K562 (cell line): ENCODE measurements around the gene PIK3CA. TPM values are rescaled to one million over a fixed set of nuclear protein-coding genes. Genes with fewer than 3 reads are reported as not detected.

Experiments
- ATAC-seq: fragments of 200-7000 bp; cut with Tn5 transposase; 3 replicates; pipeline ENCODE4 v1.9.1; 2020; ENCODE audit warnings: moderate library complexity
- BruUV-seq: library from RNA; stranded (reverse); fragments of 400-500 nt; replicated peaks from 2 replicates; lab custom pipeline; 2021; lab: Mats Ljungman, UMichigan
- CTCF ChIA-PET: fragments of 300-600 bp; formaldehyde crosslinking; extraction: SDS; loops from one replicate; lab custom pipeline; 2021; ENCODE audit warnings: low intra/inter-chr PET ratio; lab: Yijun Ruan, JAX
- POLR2A ChIA-PET: fragments of 300-600, 350-650 bp; sonication (Branson Sonifier 250); formaldehyde crosslinking; extraction: SDS; loops from one replicate; lab custom pipeline; 2021; ENCODE audit warnings: antibody characterized with exemption, inconsistent platforms; lab: Yijun Ruan, JAX
- DNase-seq, 4 experiments: peaks; one replicate each; pipeline versions ENCODE4 v3.0.0 to v3.0.0-alpha.2; 2011 to 2018; ENCODE audit warnings: low spot score in 3 of 4, mixed read lengths in 3 of 4; ENCODE audit errors: extremely low read depth in 1 of 4
- FAIRE-seq: peaks from 2 replicates; lab custom pipeline; 2011; peaks lifted over from hg19 to GRCh38; lab: Jason Lieb, UNC
- H2AFZ ChIP-seq: 2 replicates; pipeline ENCODE4 v1.6.0; 2011; ENCODE audit warnings: low read depth, low read length, control low read depth, inconsistent platforms
- H3K27ac ChIP-seq: fragments of 200-600 bp; 3 replicates; pipeline ENCODE4 v1.8.0; 2011; ENCODE audit warnings: low read depth, mild to moderate bottlenecking, control low read depth, inconsistent platforms, low read length, moderate library complexity, mixed read lengths; ENCODE audit errors: extremely low read depth
- H3K27me3 ChIP-seq, 2 experiments: fragments of 300-600 bp in 1 of 2; 2 replicates in 1 of 2; 3 replicates in 1 of 2; pipeline versions ENCODE4 v1.6.0 to v1.8.0; 2011; ENCODE audit warnings: inconsistent platforms in 2 of 2, low read length in 2 of 2, mild to moderate bottlenecking in 1 of 2, mixed read lengths in 1 of 2, moderate library complexity in 1 of 2; ENCODE audit not compliant: control insufficient read depth in 2 of 2, insufficient read depth in 2 of 2
- H3K36me3 ChIP-seq: fragments of 300-600 bp; 3 replicates; pipeline ENCODE4 v1.8.0; 2011; ENCODE audit warnings: mild to moderate bottlenecking, low read length, inconsistent platforms; ENCODE audit not compliant: control insufficient read depth, insufficient read depth
- H3K4me1 ChIP-seq, 2 experiments: fragments of 200-600 bp in 1 of 2; replicated peaks in 1 of 2; 2 replicates in 1 of 2; 3 replicates in 1 of 2; pipeline versions ENCODE4 v1.5.1 to v1.8.0; 2011; ENCODE audit warnings: inconsistent platforms in 2 of 2, low read length in 2 of 2, mild to moderate bottlenecking in 1 of 2, mixed read lengths in 1 of 2, moderate library complexity in 1 of 2; ENCODE audit not compliant: control insufficient read depth in 2 of 2, insufficient read depth in 2 of 2
- H3K4me2 ChIP-seq: 2 replicates; pipeline ENCODE4 v1.6.1; 2011; ENCODE audit warnings: low read length, control low read depth, inconsistent platforms, mixed read lengths; ENCODE audit not compliant: insufficient read depth
- H3K4me3 ChIP-seq: fragments of 200-600 bp; sonication (generic), shearing (Covaris generic); 2 replicates; pipeline ENCODE4 v1.5.1; 2016; ENCODE audit warnings: control low read depth, inconsistent platforms
- H3K79me2 ChIP-seq: fragments of 200-600 bp; 3 replicates; pipeline ENCODE4 v1.8.0; 2011; ENCODE audit warnings: low read length, inconsistent platforms; ENCODE audit not compliant: control insufficient read depth, insufficient read depth
- H3K9ac ChIP-seq, 2 experiments: 2 replicates each; pipeline versions ENCODE4 v1.6.0 to v1.6.1; 2011; ENCODE audit warnings: low read depth in 2 of 2, low read length in 2 of 2, control low read depth in 1 of 2, inconsistent platforms in 1 of 2, mild to moderate bottlenecking in 1 of 2, mixed read lengths in 1 of 2; ENCODE audit not compliant: insufficient read depth in 1 of 2
- H3K9me1 ChIP-seq: one replicate; pipeline ENCODE4 v1.6.0; 2011; ENCODE audit warnings: inconsistent platforms, mild to moderate bottlenecking, low read length, moderate library complexity; ENCODE audit not compliant: control insufficient read depth, insufficient read depth
- H3K9me3 ChIP-seq: replicated peaks from 2 replicates; pipeline ENCODE4 v1.5.1; 2011; ENCODE audit warnings: low read depth, low read length, inconsistent platforms; ENCODE audit not compliant: control insufficient read depth, insufficient read depth
- H4K20me1 ChIP-seq: replicated peaks from 2 replicates; pipeline ENCODE4 v1.6.1; 2011; ENCODE audit warnings: low read length, inconsistent platforms, mixed read lengths; ENCODE audit not compliant: control insufficient read depth, insufficient read depth
- ARID1B ChIP-seq: fragments of 450-650 bp; IDR thresholded peaks from 2 replicates; pipeline ENCODE4 v1.6.1; 2016; ENCODE audit warnings: antibody characterized with exemption, mild to moderate bottlenecking, inconsistent platforms
- ARID3A ChIP-seq: IDR thresholded peaks from 2 replicates; pipeline ENCODE4 v1.6.1; 2012; ENCODE audit warnings: low read depth, low read length, improper control_type of control experiment, borderline replicate concordance
- ATF3 ChIP-seq, 2 experiments: fragments of 450-650 bp in 1 of 2; sonication (generic) in 1 of 2; formaldehyde crosslinking in 1 of 2; IDR thresholded peaks in 1 of 2; conservative IDR thresholded peaks in 1 of 2; 2 replicates each; pipeline versions ENCODE4 v1.6.1 to v1.8.1; 2016 to 2023; ENCODE audit warnings: mild to moderate bottlenecking in 2 of 2, moderate library complexity in 2 of 2, inconsistent platforms in 1 of 2, missing genetic modification reagents in 1 of 2
- CBFA2T2 ChIP-seq: fragments of 450-650 bp; conservative IDR thresholded peaks from 2 replicates; pipeline ENCODE4 v1.6.1; 2017; ENCODE audit warnings: mild to moderate bottlenecking
- CBFA2T3 ChIP-seq: fragments of 450-650 bp; IDR thresholded peaks from 2 replicates; pipeline ENCODE4 v1.6.1; 2017
- CC2D1A ChIP-seq: fragments of 450-650 bp; IDR thresholded peaks from 2 replicates; pipeline ENCODE4 v1.6.1; 2017; ENCODE audit warnings: mild to moderate bottlenecking
- CHAMP1 ChIP-seq: fragments of 450-650 bp; IDR thresholded peaks from 2 replicates; pipeline ENCODE4 v1.6.1; 2016; ENCODE audit warnings: mild to moderate bottlenecking
- HMBOX1 ChIP-seq: sonication (generic); IDR thresholded peaks from 2 replicates; pipeline ENCODE4 v1.6.1; 2016
- KDM1A ChIP-seq, 2 experiments: fragments of 450-650 bp; IDR thresholded peaks; 2 replicates each; pipeline ENCODE4 v1.6.1; 2016; ENCODE audit warnings: mild to moderate bottlenecking in 2 of 2
- MYBL2 ChIP-seq, 2 experiments: fragments of 450-650 bp in 1 of 2; sonication (generic) in 1 of 2; formaldehyde crosslinking in 1 of 2; IDR thresholded peaks; 2 replicates each; pipeline versions ENCODE4 v1.6.1 to v1.8.1; 2017 to 2022; ENCODE audit warnings: borderline replicate concordance in 1 of 2, inconsistent platforms in 1 of 2, low read depth in 1 of 2, mild to moderate bottlenecking in 1 of 2, missing genetic modification reagents in 1 of 2, moderate library complexity in 1 of 2
- NCOA6 ChIP-seq: fragments of 450-650 bp; IDR thresholded peaks from 2 replicates; pipeline ENCODE4 v1.6.1; 2017; ENCODE audit warnings: mild to moderate bottlenecking
- SMARCE1 ChIP-seq: fragments of 450-650 bp; IDR thresholded peaks from 2 replicates; pipeline ENCODE4 v1.7.1; 2016; ENCODE audit warnings: mild to moderate bottlenecking
- SRF ChIP-seq, 2 experiments: fragments of 250-450, 450-650 bp in 1 of 2; sonication (Bioruptor Pico) in 1 of 2; sonication (generic) in 1 of 2; formaldehyde crosslinking; IDR thresholded peaks; 2 replicates each; pipeline versions ENCODE4 v1.5.0 to v1.5.1; 2020 to 2022; ENCODE audit warnings: mild to moderate bottlenecking in 1 of 2, missing genetic modification reagents in 1 of 2
- TAL1 ChIP-seq: fragments of 450-650 bp; IDR thresholded peaks from 2 replicates; pipeline ENCODE4 v1.6.1; 2016; ENCODE audit warnings: mild to moderate bottlenecking
- ZNF217 ChIP-seq: sonication (generic); formaldehyde crosslinking; IDR thresholded peaks from 2 replicates; pipeline ENCODE4 v1.8.0; 2022; ENCODE audit warnings: mild to moderate bottlenecking, missing genetic modification reagents
- WGBS: fragments of 100-300 bp; shearing (Covaris generic); methylation state at CpG from one replicate; pipeline ENCODE4 v1.1.6; 2016; ENCODE audit warnings: low coverage, mixed read lengths; ENCODE audit not compliant: insufficient coverage; ENCODE audit errors: missing lambda C conversion rate; 5-methylcytosine and 5-hydroxymethylcytosine counted together
- in situ Hi-C: fragments of 300-500 bp; cut with MboI; formaldehyde crosslinking; loops from 4 replicates; pipeline ENCODE4 v1.15.0; 2018; ENCODE audit warnings: inconsistent platforms, mixed read lengths
- intact Hi-C: fragments of 100-400 bp; cut with micrococcal nuclease; formaldehyde crosslinking; loops from 2 replicates; pipeline ENCODE4 v1.14.2; 2022
- polyA plus RNA-seq, 8 experiments: library from polyadenylated mRNA; depleted of rRNA in 4 of 8; stranded (reverse) in 5 of 8; unstranded in 3 of 8; fragments of >200 nt; fragmentation: Nextera tagmentation in 2 of 8; fragmentation: Illumina TruSeq in 1 of 8; extraction: Ambion mirVana in 2 of 8; extraction: Trizol in 1 of 8; gene quantifications; 2 replicates each; pipeline versions ENCODE4 v1.2.1 to v1.2.3, GENCODE V29; 2011 to 2014; ENCODE audit warnings: inconsistent platforms in 1 of 8, missing spikeins in 1 of 8
- total RNA-seq, 7 experiments: library from RNA; depleted of rRNA in 6 of 7; stranded (reverse); fragments of >200 nt in 6 of 7; fragmentation: Illumina TruSeq in 2 of 7; extraction: Trizol in 2 of 7; gene quantifications; 2 replicates each; pipeline versions ENCODE4 v1.2.1 to v1.2.3, GENCODE V29; 2011 to 2021; ENCODE audit warnings: low replicate concordance in 1 of 7

Gene PIK3CA
- total and polyA plus RNA-seq, 9 of the 15 experiments (the other 6 are each of a cell fraction or from before 2014, with no cell fraction given) = 3.8 to 19.4 (median 10.8) TPM

- peak in 1 of 2 experiments; percentile 41; a peak in 3 of 4 replicates for TF ChIP-seq KDM1A (IDR thresholded peaks at IDR 0.05)
These were observed 116.9 kb downstream of the PIK3CA start (continued) for GRCh38 chr3:179265092-179265491.

- DNase-seq (peak in 3 of 4 experiments; percentile 42 to 86 (median 83)), ATAC-seq (peak; percentile 77), FAIRE-seq (peak; percentile 97)
- 0% methylated on average over 4 of the region's 4 CpGs for WGBS
- Histone ChIP-seq H3K27me3 (no peaks in the 10 kb centered on the region), H3K36me3 (no peaks in the 10 kb centered on the region), H4K20me1 (no peaks in the 10 kb centered on the region), H3K9ac (peak overlapping the region in 1 of 2 experiments; percentile 56; a peak in 2 of 4 replicates), H3K4me2 (peak overlapping the region; percentile 65), H3K9me1 (no peaks in the 10 kb centered on the region), H3K79me2 (peaks cover 3% of the 10 kb centered on the region; the same call in 2 of the 3 replicates), H2AFZ (peak overlapping the region; percentile 74), H3K4me3 (no peak overlapping the region), H3K9me3 (0 out of 2 replicates have a peak, but pooled peaks cover 4% of the 10 kb centered on the region), H3K27ac (peak overlapping the region; percentile 75), H3K4me1 (peaks cover 34 to 46% of the 10 kb centered on the region in 2 experiments)
- BruUV-seq = no TSS peak
- in situ Hi-C loops = no loop called here
- CTCF ChIA-PET = no interaction called here
- POLR2A ChIA-PET = interaction anchor here (1.1 to 1.8 kb wide), 2 partner anchors 10 to 36 kb away, joined by 3 to 5 read pairs; no protein-coding TSS in a partner anchor
- intact Hi-C loops = no loop called here
- TF ChIP-seq SMARCE1 (peak; percentile 81), ATF3 (IDR thresholded peaks at IDR 0.05) (peak; percentile 40; the same call in 1 of the 2 replicates), ATF3 (CRISPR knock-in tag; conservative IDR thresholded peaks at IDR 0.05) (no peak), CBFA2T3 (peak; percentile 88), SRF (CRISPR knock-in tag; IDR thresholded peaks at IDR 0.05) (no peak), ARID3A (0 out of 2 replicates have a peak, but pooled peaks have one; percentile 47), ARID1B (peak; percentile 91), TAL1 (peak; percentile 73), HMBOX1 (peak; percentile 91), CHAMP1 (peak; percentile 57; the same call in 1 of the 2 replicates), CBFA2T2 (peak; percentile 69), MYBL2 (IDR thresholded peaks at IDR 0.05; ENCODE audit: low read depth) (no peak), MYBL2 (CRISPR knock-in tag; IDR thresholded peaks at IDR 0.05; ENCODE audit: borderline replicate concordance) (no peak), ZNF217 (no peak), NCOA6 (no peak), CC2D1A (peak; percentile 69; the same call in 1 of the 2 replicates)
These were observed 117.7 kb downstream of the PIK3CA start for GRCh38 chr3:179265875-179266274.
